SJSA1 (cell line): Measurements from ENCODE around the gene KCNC3. TPM values are rescaled to one million over a fixed set of nuclear protein-coding genes. Genes with fewer than 3 reads are reported as not detected.

Experiments used
- DNase-seq, 2 experiments: peaks; one replicate each; pipeline ENCODE4 v3.0.0-alpha.2; 2015 to 2020; ENCODE audit warnings: low spot score in 2 of 2, low read depth in 1 of 2
- H3K27ac ChIP-seq: fragments of 250-450 bp; sonication (Bioruptor Pico); 2 replicates; pipeline ENCODE4 v1.5.1; 2020; ENCODE audit warnings: mild to moderate bottlenecking, moderate library complexity
- H3K27me3 ChIP-seq: fragments of 250-450 bp; sonication (Bioruptor Pico); replicated peaks from 2 replicates; pipeline ENCODE4 v1.5.1; 2020; ENCODE audit warnings: mild to moderate bottlenecking, moderate library complexity
- H3K36me3 ChIP-seq: fragments of 250-450 bp; sonication (Bioruptor Pico); 2 replicates; pipeline ENCODE4 v1.5.1; 2020; ENCODE audit warnings: mild to moderate bottlenecking
- H3K4me1 ChIP-seq: fragments of 250-450 bp; sonication (Bioruptor Pico); replicated peaks from 2 replicates; pipeline ENCODE4 v1.6.1; 2021; ENCODE audit warnings: mild to moderate bottlenecking
- H3K4me3 ChIP-seq: fragments of 250-450 bp; sonication (Bioruptor Pico); 2 replicates; pipeline ENCODE4 v1.5.1; 2020; ENCODE audit warnings: mild to moderate bottlenecking
- H3K9me3 ChIP-seq: fragments of 250-450 bp; sonication (Bioruptor Pico); replicated peaks from 2 replicates; pipeline ENCODE4 v1.5.1; 2020; ENCODE audit warnings: mild to moderate bottlenecking
- total RNA-seq: library from RNA; depleted of rRNA; stranded (reverse); fragments of >200 nt; shearing (Covaris generic); gene quantifications from 2 replicates; pipeline ENCODE4 v1.2.3, GENCODE V29; 2014

Gene KCNC3
- total RNA-seq, 1 experiment from 2014 or later = not detected

DNA sequence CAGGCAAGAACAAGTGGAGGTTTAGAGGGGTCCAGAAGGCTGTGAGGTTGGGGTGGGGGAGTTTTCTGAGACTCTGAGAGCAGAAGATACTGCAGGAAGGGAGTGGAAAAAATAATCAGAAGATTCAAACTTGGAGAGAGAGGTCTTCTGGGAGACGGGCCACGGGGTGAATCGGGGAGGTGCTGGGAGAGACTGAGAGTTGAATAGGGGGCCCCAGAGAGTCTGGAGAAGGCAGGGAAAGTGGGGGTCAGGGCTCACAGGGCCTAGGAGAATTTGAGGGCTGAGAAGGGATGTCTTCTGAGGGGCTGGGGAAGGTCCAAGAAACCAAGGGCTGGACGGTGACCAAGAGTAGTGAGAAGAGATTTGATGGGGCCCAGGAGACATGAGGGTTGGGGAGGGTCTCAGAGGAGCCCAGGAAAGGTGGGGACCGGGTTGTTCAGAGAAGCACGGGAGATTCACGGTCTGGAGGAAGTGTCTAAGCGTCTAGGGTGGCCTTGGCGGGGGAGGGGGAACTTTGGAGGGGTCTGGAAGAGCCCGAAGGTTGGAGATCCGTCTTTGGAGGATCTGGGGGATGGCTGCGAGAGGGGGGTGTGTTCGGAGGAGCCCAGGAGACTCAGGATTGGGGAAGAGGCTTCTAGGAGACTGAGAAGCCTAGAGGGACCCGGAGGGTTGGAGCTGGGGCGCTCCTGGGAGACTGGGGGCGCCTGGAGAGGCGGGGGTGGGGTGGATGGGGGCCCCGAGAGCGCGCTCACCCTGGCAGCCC lies 1.5 kb downstream of the KCNC3 start:
- no peak for DNase-seq

DNA sequence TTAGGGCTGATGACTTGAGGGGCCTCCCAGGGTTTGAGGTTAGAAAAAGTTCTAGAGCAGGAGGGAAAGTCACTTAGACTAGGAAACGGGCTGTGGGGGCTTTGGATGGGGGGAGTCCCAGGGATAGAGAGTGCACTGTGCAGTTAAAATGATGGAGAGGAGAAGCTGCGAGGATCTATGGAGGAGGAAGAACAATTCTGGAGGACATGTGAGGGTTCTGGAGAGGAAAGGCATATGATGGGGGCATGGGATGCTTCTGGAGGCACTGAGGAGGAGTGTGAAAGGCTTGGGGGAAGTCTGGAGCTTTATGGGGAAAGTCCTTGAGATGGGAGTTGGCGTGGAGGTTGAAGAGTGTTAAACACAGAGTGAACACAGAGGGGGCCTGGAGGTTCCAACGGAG lies 2.2 kb downstream of the KCNC3 start:
- H3K27me3 ChIP-seq = peaks cover 46% of the 10 kb centered on the region
- DNase-seq = no peak
- H3K4me3 ChIP-seq = no peak overlapping the region

More for the DNA sequence above, 1.5 kb downstream of the KCNC3 start:
- Histone ChIP-seq H3K36me3 (no peaks in the 10 kb centered on the region), H3K9me3 (peaks cover 4% of the 10 kb centered on the region), H3K27ac (no peak overlapping the region), H3K4me1 (0 out of 2 replicates have a peak, but pooled peaks cover 3% of the 10 kb centered on the region), H3K4me3 (no peak overlapping the region), H3K27me3 (peaks cover 53% of the 10 kb centered on the region)

GRCh38 chr19:50326101-50326664 lies 3.0 kb downstream of the KCNC3 start:
- peaks cover 41% of the 10 kb centered on the region for H3K27me3 ChIP-seq
- peaks cover 4% of the 10 kb centered on the region for H3K9me3 ChIP-seq
- no peak for DNase-seq
- no peak overlapping the region for H3K4me3 ChIP-seq
- H3K36me3 ChIP-seq = no peaks in the 10 kb centered on the region
- H3K4me1 ChIP-seq = 0 out of 2 replicates have a peak, but pooled peaks cover 3% of the 10 kb centered on the region
- no peak overlapping the region for H3K27ac ChIP-seq

More for the DNA sequence above, 2.2 kb downstream of the KCNC3 start:
- H3K27ac ChIP-seq = no peak overlapping the region
- H3K9me3 ChIP-seq = peaks cover 4% of the 10 kb centered on the region
- 0 out of 2 replicates have a peak, but pooled peaks cover 3% of the 10 kb centered on the region for H3K4me1 ChIP-seq
- H3K36me3 ChIP-seq = no peaks in the 10 kb centered on the region

DNA sequence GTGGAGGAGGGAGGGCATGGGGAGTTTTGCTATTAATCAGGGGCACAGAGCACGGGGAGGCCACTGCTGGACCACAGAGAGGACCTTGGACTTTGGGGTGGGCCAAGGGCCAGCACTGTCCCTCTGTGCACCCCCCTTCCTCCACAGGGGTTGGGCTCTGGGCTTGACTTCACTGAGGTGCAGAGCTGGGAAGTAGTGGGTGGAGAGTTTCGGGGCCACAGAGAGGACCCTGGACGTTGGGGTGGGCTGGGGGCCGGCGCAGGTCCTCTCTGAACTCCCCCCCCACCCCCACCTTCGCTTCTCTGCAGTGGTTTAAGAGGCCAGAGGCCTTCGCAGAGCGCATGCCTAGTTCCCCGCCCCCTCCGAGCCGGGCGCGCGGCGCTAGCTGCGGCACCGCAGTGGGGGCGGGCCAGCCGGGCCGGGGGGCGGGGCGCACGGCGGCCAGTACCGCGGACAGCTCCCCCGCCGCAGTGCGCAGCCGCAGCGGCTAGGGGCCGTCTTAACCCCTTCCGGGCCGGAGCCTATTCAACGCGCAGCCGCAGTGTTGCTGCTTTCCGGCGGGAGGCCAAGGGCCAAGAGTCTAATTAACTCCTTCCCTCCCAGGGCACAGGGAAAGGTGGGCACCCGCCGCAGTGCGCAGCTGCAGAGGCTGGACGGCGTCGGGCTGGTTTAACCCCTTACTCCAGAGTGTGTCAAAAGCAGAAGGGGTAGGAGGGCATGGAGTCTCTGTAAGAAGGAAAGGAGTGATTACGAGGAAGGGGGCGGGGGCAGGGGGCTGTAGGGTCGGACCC lies 3.7 kb downstream of the KCNC3 start:
- H3K27me3 ChIP-seq = peaks cover 39% of the 10 kb centered on the region
- H3K36me3 ChIP-seq = no peaks in the 10 kb centered on the region
- H3K4me1 ChIP-seq = 0 out of 2 replicates have a peak, but pooled peaks cover 3% of the 10 kb centered on the region
- H3K4me3 ChIP-seq = no peak overlapping the region
- no peak for DNase-seq
- no peak overlapping the region for H3K27ac ChIP-seq
- peaks cover 4% of the 10 kb centered on the region for H3K9me3 ChIP-seq

GRCh38 chr19:50324331-50324730 lies 4.8 kb downstream of the KCNC3 start:
- Histone ChIP-seq H3K4me1 (0 out of 2 replicates have a peak, but pooled peaks cover 3% of the 10 kb centered on the region), H3K27ac (no peak overlapping the region), H3K27me3 (peaks cover 27% of the 10 kb centered on the region), H3K36me3 (no peaks in the 10 kb centered on the region), H3K4me3 (no peak overlapping the region), H3K9me3 (peaks cover 4% of the 10 kb centered on the region)
- no peak for DNase-seq

DNA sequence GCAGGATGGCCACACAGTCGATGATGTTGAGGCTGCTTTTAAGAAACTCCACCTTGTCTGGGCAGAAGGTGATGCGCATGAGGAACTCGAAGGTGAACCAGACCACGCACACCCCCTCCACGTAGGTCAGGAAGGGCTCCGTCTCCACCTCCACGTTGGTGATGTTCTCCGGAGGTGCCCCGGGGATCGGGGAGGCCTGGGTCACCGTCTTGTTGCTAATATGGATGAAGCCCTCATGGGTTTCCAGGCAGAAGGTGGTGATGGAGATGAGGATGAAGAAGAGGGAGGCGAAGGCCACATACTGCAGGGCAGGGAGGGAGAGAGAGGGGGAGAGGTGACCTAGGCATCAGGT lies 5.4 kb downstream of the KCNC3 start:
- peaks cover 4% of the 10 kb centered on the region for H3K9me3 ChIP-seq
- H3K27me3 ChIP-seq = peaks cover 31% of the 10 kb centered on the region
- no peaks in the 10 kb centered on the region for H3K36me3 ChIP-seq
- no peak overlapping the region for H3K27ac ChIP-seq
- no peak for DNase-seq
- no peak overlapping the region for H3K4me3 ChIP-seq
- H3K4me1 ChIP-seq = 0 out of 2 replicates have a peak, but pooled peaks cover 3% of the 10 kb centered on the region

GRCh38 chr19:50322931-50323781 lies 6.0 kb downstream of the KCNC3 start:
- H3K4me1 ChIP-seq = 0 out of 2 replicates have a peak, but pooled peaks cover 3% of the 10 kb centered on the region
- DNase-seq = no peak
- peaks cover 27% of the 10 kb centered on the region for H3K27me3 ChIP-seq
- no peaks in the 10 kb centered on the region for H3K36me3 ChIP-seq
- H3K9me3 ChIP-seq = no peaks in the 10 kb centered on the region; the same call in 1 of the 2 replicates
- no peak overlapping the region for H3K27ac ChIP-seq
- no peak overlapping the region for H3K4me3 ChIP-seq

- no peak overlapping the region for H3K4me3 ChIP-seq
- peaks cover 27% of the 10 kb centered on the region for H3K27me3 ChIP-seq
- no peak overlapping the region for H3K27ac ChIP-seq
- H3K4me1 ChIP-seq = 0 out of 2 replicates have a peak, but pooled peaks cover 3% of the 10 kb centered on the region
- no peaks in the 10 kb centered on the region for H3K36me3 ChIP-seq
- H3K9me3 ChIP-seq = no peaks in the 10 kb centered on the region; the same call in 1 of the 2 replicates
- no peak for DNase-seq
Observed at GRCh38 chr19:50322234-50322633, 6.9 kb downstream of the KCNC3 start.

GRCh38 chr19:50321831-50322230 lies 7.3 kb downstream of the KCNC3 start:
- no peak for DNase-seq
- Histone ChIP-seq H3K4me3 (no peak overlapping the region), H3K4me1 (0 out of 2 replicates have a peak, but pooled peaks cover 3% of the 10 kb centered on the region), H3K9me3 (no peaks in the 10 kb centered on the region; the same call in 1 of the 2 replicates), H3K27me3 (peaks cover 23% of the 10 kb centered on the region), H3K27ac (no peak overlapping the region), H3K36me3 (no peaks in the 10 kb centered on the region)

DNA sequence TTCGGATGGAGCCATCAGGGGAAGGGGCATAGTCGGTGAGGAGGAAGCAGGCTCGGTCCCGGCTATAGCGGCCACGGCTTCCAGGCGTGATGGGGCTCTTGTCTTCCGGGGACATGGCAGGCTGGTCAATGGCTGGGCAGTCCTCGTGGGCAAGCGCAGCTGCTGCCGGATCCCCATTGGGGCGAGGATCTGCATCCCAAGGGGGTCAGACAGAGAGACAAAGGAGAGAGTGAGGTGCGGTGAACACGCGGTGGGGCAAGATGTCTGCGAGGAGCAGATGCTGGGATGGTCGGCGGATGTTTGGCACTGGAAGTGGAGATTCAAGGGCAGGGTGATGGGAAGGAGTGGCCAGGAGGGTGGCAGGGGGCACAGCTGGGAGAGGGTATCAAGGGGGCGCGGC lies 8.6 kb downstream of the KCNC3 start:
- Histone ChIP-seq H3K36me3 (no peaks in the 10 kb centered on the region), H3K4me3 (no peak overlapping the region), H3K9me3 (no peaks in the 10 kb centered on the region; the same call in 1 of the 2 replicates), H3K27me3 (peaks cover 23% of the 10 kb centered on the region), H3K27ac (no peak overlapping the region), H3K4me1 (0 out of 2 replicates have a peak, but pooled peaks cover under 1% of the 10 kb centered on the region)
- no peak for DNase-seq

GRCh38 chr19:50320051-50320450 lies 9.1 kb downstream of the KCNC3 start:
- peaks cover 21% of the 10 kb centered on the region for H3K27me3 ChIP-seq
- no peak for DNase-seq
- H3K4me3 ChIP-seq = no peak overlapping the region
- no peaks in the 10 kb centered on the region for H3K4me1 ChIP-seq
- no peaks in the 10 kb centered on the region for H3K9me3 ChIP-seq
- no peaks in the 10 kb centered on the region for H3K36me3 ChIP-seq
- H3K27ac ChIP-seq = no peak overlapping the region

GRCh38 chr19:50319156-50319555 lies 10.0 kb downstream of the KCNC3 start:
- H3K4me3 ChIP-seq = no peak overlapping the region

DNA sequence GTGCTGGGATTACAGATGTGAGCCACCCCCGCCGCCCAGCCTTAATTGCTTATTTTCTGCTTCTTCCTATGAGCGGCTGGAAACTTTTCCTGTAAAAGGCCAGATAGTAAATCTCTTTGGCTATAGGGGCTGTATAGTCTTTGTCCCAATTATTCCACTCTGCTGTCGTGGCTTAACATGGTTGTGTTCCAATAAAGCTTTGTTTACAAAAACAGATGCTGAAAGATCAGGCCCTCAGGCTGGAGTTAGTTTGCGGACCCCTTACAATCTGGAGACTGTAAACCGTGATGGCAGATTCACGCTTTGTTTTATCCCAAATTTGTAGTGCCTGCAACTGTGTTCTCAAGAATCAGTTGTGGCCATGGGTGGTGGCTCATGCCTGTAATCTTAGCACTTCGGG lies 10.7 kb downstream of the KCNC3 start:
- Histone ChIP-seq H3K9me3 (no peaks in the 10 kb centered on the region), H3K4me3 (no peak overlapping the region), H3K4me1 (no peaks in the 10 kb centered on the region), H3K27ac (no peak overlapping the region), H3K27me3 (peaks cover 32% of the 10 kb centered on the region), H3K36me3 (no peaks in the 10 kb centered on the region)
- DNase-seq = no peak

More at GRCh38 chr19:50319156-50319555, 10.0 kb downstream of the KCNC3 start:
- no peak overlapping the region for H3K27ac ChIP-seq
- H3K36me3 ChIP-seq = no peaks in the 10 kb centered on the region
- no peak for DNase-seq
- peaks cover 28% of the 10 kb centered on the region for H3K27me3 ChIP-seq
- no peaks in the 10 kb centered on the region for H3K4me1 ChIP-seq
- H3K9me3 ChIP-seq = no peaks in the 10 kb centered on the region
